Prostate gland (tissue), 2 donors: ENCODE results near the gene LRRC4C. TPM values are rescaled to one million over a fixed set of nuclear protein-coding genes. Genes with fewer than 3 reads are reported as not detected.

Experiments used
- DNase-seq: peaks from one replicate; pipeline ENCODE4 v3.0.0-alpha.2; 2019; ENCODE audit warnings: low spot score
- H3K27ac ChIP-seq, 2 donors: fragments of 200-600 bp; sonication (generic); 2 replicates each; pipeline ENCODE4 v1.5.1; 2017 to 2019
- H3K27me3 ChIP-seq: fragments of 200-600 bp; sonication (generic); replicated peaks from 2 replicates; pipeline ENCODE4 v1.5.1; 2019; ENCODE audit not compliant: insufficient read depth
- H3K36me3 ChIP-seq, 2 donors: fragments of 200-600 bp; sonication (generic); 1 replicate in 1 of 2; 2 replicates in 1 of 2; pipeline versions ENCODE4 v1.5.1 to v1.8.1; 2017 to 2019
- H3K4me1 ChIP-seq: fragments of 200-600 bp; sonication (generic); replicated peaks from 2 replicates; pipeline ENCODE4 v1.5.1; 2019
- H3K4me3 ChIP-seq, 2 donors: fragments of 200-600 bp; sonication (generic); 2 replicates each; pipeline ENCODE4 v1.5.1; 2017 to 2019
- H3K9me3 ChIP-seq: fragments of 200-600 bp; sonication (generic); 2 replicates; pipeline ENCODE4 v1.5.1; 2017
- CTCF ChIP-seq, 4 experiments: fragments of 200-600 bp in 2 of 4; fragments of 450-650 bp in 2 of 4; sonication (generic) in 2 of 4; IDR thresholded peaks; 1 replicate in 3 of 4; 2 replicates in 1 of 4; pipeline ENCODE4 v1.5.1; 2016 to 2019; ENCODE audit warnings: antibody characterized with exemption in 4 of 4, mild to moderate bottlenecking in 2 of 4, moderate library complexity in 2 of 4
- POLR2A ChIP-seq: fragments of 450-650 bp; IDR thresholded peaks from one replicate; pipeline ENCODE4 v1.6.1; 2016; ENCODE audit warnings: antibody characterized with exemption, mild to moderate bottlenecking
- POLR2AphosphoS5 ChIP-seq: sonication (generic); formaldehyde crosslinking; IDR thresholded peaks from one replicate; pipeline ENCODE4 v1.6.1; 2017; ENCODE audit warnings: antibody characterized with exemption
- WGBS: methylation state at CpG from one replicate; pipeline ENCODE4 v1.1.5; 2018; 5-methylcytosine and 5-hydroxymethylcytosine counted together
- intact Hi-C: fragments of 100-400 bp; cut with DNase I; formaldehyde crosslinking; loops from one replicate; pipeline ENCODE4 v1.14.2; 2022
- small RNA-seq, 2 donors: library from RNA; depleted of rRNA; stranded (forward); fragments of <200 nt; gene quantifications; one replicate each; pipeline ENCODE3, GENCODE V24; 2016
- total RNA-seq, 2 donors: library from RNA; depleted of rRNA; stranded (reverse); fragments of >200 nt; gene quantifications; one replicate each; pipeline ENCODE4 v1.1.0, GENCODE V29; 2016

The LRRC4C gene
- total RNA-seq, 2 donors from 2014 or later: 0.28 TPM; not detected in 1

GRCh38 chr11:40099426-40100161 lies 1359.9 kb downstream of the LRRC4C start:
- intact Hi-C loops: no loop called here
- no peaks in the 10 kb centered on the region for H3K9me3 ChIP-seq
- no peak for DNase-seq
- 79% methylated on average over 13 of the region's 13 CpGs for WGBS
- H3K4me1 ChIP-seq: no peaks in the 10 kb centered on the region
- H3K4me3 ChIP-seq: no peak overlapping the region
- H3K36me3 ChIP-seq: no peaks in the 10 kb centered on the region
- TF ChIP-seq POLR2A: no peak
- TF ChIP-seq CTCF (IDR thresholded peaks at IDR 0.05): no peak
- no peak for TF ChIP-seq POLR2AphosphoS5
- H3K27ac ChIP-seq: no peak overlapping the region
- H3K27me3 ChIP-seq: no peaks in the 10 kb centered on the region

- intact Hi-C loops: no loop called here
- H3K9me3 ChIP-seq: no peaks in the 10 kb centered on the region
- no peak overlapping the region for H3K27ac ChIP-seq
- no peak overlapping the region for H3K4me3 ChIP-seq
- 21% methylated on average over 1 of the region's 1 CpG for WGBS
- H3K36me3 ChIP-seq: no peaks in the 10 kb centered on the region
- no peaks in the 10 kb centered on the region for H3K27me3 ChIP-seq
- no peaks in the 10 kb centered on the region for H3K4me1 ChIP-seq
- TF ChIP-seq CTCF (IDR thresholded peaks at IDR 0.05): no peak
- DNase-seq: no peak
These were observed 1364.0 kb downstream of the LRRC4C start for GRCh38 chr11:40095446-40095845.

- 40% methylated on average over 2 of the region's 2 CpGs for WGBS
- H3K27ac ChIP-seq: no peak overlapping the region
- no peak for DNase-seq
- TF ChIP-seq CTCF (IDR thresholded peaks at IDR 0.05): no peak
- no peak for TF ChIP-seq POLR2AphosphoS5
- TF ChIP-seq POLR2A: no peak
- H3K27me3 ChIP-seq: no peaks in the 10 kb centered on the region
- no peaks in the 10 kb centered on the region for H3K4me1 ChIP-seq
- intact Hi-C loops: no loop called here
- H3K9me3 ChIP-seq: no peaks in the 10 kb centered on the region
- H3K36me3 ChIP-seq: no peaks in the 10 kb centered on the region
- H3K4me3 ChIP-seq: no peak overlapping the region
These were observed 1364.5 kb downstream of the LRRC4C start for GRCh38 chr11:40094954-40095353.

- no peak for DNase-seq
- Histone ChIP-seq H3K4me1 (no peaks in the 10 kb centered on the region), H3K9me3 (no peaks in the 10 kb centered on the region), H3K36me3 (no peaks in the 10 kb centered on the region), H3K27me3 (no peaks in the 10 kb centered on the region), H3K27ac (no peak overlapping the region), H3K4me3 (no peak overlapping the region)
- 78% methylated on average over 7 of the region's 7 CpGs for WGBS
- TF ChIP-seq CTCF (IDR thresholded peaks at IDR 0.05) (no peak), POLR2A (no peak), POLR2AphosphoS5 (no peak)
- intact Hi-C loops: no loop called here
These were observed 1379.0 kb downstream of the LRRC4C start for GRCh38 chr11:40080434-40080833.

Small RNA genes lying within 50 kb of the gene (small RNA-seq; reads per million reads assigned to genes)
- gene RF00019 (0 reads per million in 2 donors), gene RNU6-365P (0 reads per million in 2 donors)
